Activated B cell treated with CpG ODN at 0.5 μM for 24 hours (primary cell): ENCODE results near the gene FCF1. TPM values are rescaled to one million over a fixed set of nuclear protein-coding genes. Genes with fewer than 3 reads are reported as not detected.

Source experiments
- ATAC-seq: fragments of 200-7000 bp; cut with Tn5 transposase; one replicate; pipeline ENCODE4 v1.10.0; 2021; ENCODE audit warnings: low read depth, mild to moderate bottlenecking, moderate library complexity
- CTCF ChIA-PET: fragments of 350-600 bp; sonication (Branson Sonifier 250); formaldehyde crosslinking; loops from one replicate; lab custom pipeline; 2021; ENCODE audit warnings: antibody characterized with exemption; lab: Charles Lee
- POLR2A ChIA-PET: fragments of 350-600 bp; sonication (Branson Sonifier 250); formaldehyde crosslinking; loops from one replicate; lab custom pipeline; 2021; ENCODE audit warnings: antibody characterized with exemption; lab: Charles Lee
- DNase-seq: peaks from one replicate; pipeline ENCODE4 v3.0.0; 2022
- H3K27ac Mint-ChIP-seq: one replicate; pipeline ENCODE4 v1.8.0; 2020; ENCODE audit warnings: mixed read lengths
- H3K27me3 Mint-ChIP-seq: one replicate; pipeline ENCODE4 v1.8.0; 2021; ENCODE audit warnings: mixed read lengths
- H3K36me3 Mint-ChIP-seq: one replicate; pipeline ENCODE4 v1.8.0; 2021; ENCODE audit warnings: low read depth, mixed read lengths
- H3K4me1 Mint-ChIP-seq: one replicate; pipeline ENCODE4 v1.8.0; 2021; ENCODE audit warnings: mixed read lengths
- H3K4me3 Mint-ChIP-seq: one replicate; pipeline ENCODE4 v1.8.0; 2020; ENCODE audit warnings: mild to moderate bottlenecking, mixed read lengths
- H3K9me3 Mint-ChIP-seq: one replicate; pipeline ENCODE4 v1.8.0; 2020; ENCODE audit warnings: mixed read lengths
- intact Hi-C: fragments of 100-400 bp; cut with micrococcal nuclease; formaldehyde crosslinking; loops from one replicate; pipeline ENCODE4 v1.15.1; 2024
- total RNA-seq: library from RNA; stranded (reverse); gene quantifications from 2 replicates; pipeline ENCODE4 v1.2.3, GENCODE V29; 2022
- TF ChIP-seq, protein P1 (sequence below): fragments of 200-600 bp; IDR thresholded peaks from one replicate; pipeline ENCODE4 v1.8.0; 2022; ENCODE audit warnings: antibody characterized with exemption, mild to moderate bottlenecking

The FCF1 gene, protein sequence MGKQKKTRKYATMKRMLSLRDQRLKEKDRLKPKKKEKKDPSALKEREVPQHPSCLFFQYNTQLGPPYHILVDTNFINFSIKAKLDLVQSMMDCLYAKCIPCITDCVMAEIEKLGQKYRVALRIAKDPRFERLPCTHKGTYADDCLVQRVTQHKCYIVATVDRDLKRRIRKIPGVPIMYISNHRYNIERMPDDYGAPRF
- total RNA-seq = 49.4 and 49.5 TPM in 2 replicates

DNA sequence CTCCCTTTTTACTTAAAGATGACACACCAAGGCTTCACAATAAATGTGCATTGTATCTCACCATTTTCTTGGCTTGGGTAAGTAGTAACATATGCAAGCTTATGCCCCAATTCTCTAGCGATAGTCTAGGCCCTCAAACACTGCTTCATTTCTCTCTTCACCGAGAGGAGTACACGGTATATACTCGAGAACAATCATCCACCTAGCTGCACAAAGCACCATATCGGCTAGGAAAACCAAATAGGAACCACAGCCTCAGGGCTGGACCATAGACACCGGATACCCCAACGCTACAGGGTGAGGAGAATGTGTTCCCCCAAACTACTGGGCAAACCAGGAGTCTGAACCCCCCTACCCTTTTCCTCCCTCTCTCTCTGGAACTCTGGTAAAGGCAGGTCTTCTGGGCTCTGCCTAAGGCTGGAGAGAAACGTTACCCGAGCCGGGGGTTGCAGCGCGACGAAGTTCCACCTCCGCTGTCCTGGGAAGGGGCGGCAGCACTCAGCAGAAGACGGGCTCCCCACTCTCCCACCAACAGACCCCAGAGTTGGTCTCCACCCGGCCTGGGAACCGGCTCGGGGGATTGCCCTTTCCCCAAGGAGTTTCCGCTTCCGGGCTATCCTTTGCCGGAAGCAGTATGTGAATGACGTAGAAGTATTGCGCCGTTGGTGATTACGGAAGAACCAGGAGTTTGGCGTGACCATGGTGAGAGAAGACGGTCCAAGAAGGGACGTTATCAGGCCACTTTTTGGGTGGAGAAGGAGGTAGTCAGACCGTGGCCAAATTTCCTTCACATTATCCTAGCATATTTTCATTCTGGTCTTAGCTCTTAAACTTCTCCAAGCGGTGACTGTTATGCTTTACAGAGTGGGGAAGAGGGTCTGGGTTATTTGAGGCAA is at the start of gene FCF1, which contains the start of gene AREL1:
Gene FCF1 (plus strand): TSS at position 646 of the 896 bp plus-strand sequence. CDS start 54 bp downstream, at position 700.
Gene AREL1 (minus strand): TSS at position 582 of the 896 bp plus-strand sequence. CDS start 27,465 bp downstream, outside the sequence.
- Mint-ChIP-seq H3K4me1 (peaks cover 49% of the 10 kb centered on the region), H3K27me3 (no peaks in the 10 kb centered on the region), H3K4me3 (peak within 1 kb of the TSS; percentile 95), H3K27ac (peak within 1 kb of the TSS; percentile 92), H3K36me3 (peaks cover 38% of the 10 kb centered on the region), H3K9me3 (no peaks in the 10 kb centered on the region)
- ChIA-PET POLR2A (interaction anchor here (1.6 kb wide), 2 partner anchors 50 to 100 kb away, joined by 5 to 9 read pairs; partner anchors contain the start of genes LTBP2 and YLPM1), CTCF (interaction anchor here (0.8 kb wide), 1 partner anchor 50 kb away, joined by 4 read pairs; the partner anchor contains the start of gene YLPM1)
- TF ChIP-seq, protein P1, sequence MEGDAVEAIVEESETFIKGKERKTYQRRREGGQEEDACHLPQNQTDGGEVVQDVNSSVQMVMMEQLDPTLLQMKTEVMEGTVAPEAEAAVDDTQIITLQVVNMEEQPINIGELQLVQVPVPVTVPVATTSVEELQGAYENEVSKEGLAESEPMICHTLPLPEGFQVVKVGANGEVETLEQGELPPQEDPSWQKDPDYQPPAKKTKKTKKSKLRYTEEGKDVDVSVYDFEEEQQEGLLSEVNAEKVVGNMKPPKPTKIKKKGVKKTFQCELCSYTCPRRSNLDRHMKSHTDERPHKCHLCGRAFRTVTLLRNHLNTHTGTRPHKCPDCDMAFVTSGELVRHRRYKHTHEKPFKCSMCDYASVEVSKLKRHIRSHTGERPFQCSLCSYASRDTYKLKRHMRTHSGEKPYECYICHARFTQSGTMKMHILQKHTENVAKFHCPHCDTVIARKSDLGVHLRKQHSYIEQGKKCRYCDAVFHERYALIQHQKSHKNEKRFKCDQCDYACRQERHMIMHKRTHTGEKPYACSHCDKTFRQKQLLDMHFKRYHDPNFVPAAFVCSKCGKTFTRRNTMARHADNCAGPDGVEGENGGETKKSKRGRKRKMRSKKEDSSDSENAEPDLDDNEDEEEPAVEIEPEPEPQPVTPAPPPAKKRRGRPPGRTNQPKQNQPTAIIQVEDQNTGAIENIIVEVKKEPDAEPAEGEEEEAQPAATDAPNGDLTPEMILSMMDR = no peak
- intact Hi-C loops = loop anchor here (1.0 to 10.0 kb wide), 8 partner anchors 28 to 1576 kb away; partner anchors contain the start of genes ACYP1, EIF2B2, ERG28 and PSEN1
- peak; percentile 90 for ATAC-seq
- DNase-seq = peak; percentile 69

DNA sequence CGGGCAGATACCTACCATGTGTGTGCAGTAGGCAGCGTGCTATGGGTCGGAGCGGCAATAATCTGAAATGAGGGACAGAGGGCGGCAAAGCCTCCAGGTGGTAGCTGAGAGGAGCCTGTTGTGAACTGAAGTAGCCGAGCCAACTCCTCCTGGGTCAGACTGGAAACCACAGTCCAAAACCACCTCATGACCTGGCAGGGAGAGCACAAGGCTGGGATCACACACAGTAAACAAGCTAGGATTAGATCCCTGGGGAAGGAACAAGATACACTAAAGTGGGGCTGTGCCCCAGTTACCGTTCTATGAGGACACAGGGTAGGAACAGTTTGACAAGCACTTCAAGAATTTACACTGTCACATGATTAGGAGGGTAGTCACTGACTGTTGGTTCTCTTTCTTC is 49.1 kb upstream of the FCF1 start:
- no peaks in the 10 kb centered on the region for H3K4me1 Mint-ChIP-seq
- ChIA-PET POLR2A (no interaction called here), CTCF (interaction anchor here (0.6 to 1.3 kb wide), 2 partner anchors 55 to 294 kb away, joined by 3 to 4 read pairs; no protein-coding TSS in a partner anchor)
- H3K4me3 Mint-ChIP-seq = no peak overlapping the region
- H3K36me3 Mint-ChIP-seq = peaks cover 87% of the 10 kb centered on the region
- TF ChIP-seq, protein P1 = no peak
- intact Hi-C loops = no loop called here
- H3K27ac Mint-ChIP-seq = no peak overlapping the region
- no peak for DNase-seq
- H3K9me3 Mint-ChIP-seq = no peaks in the 10 kb centered on the region
- no peak for ATAC-seq
- no peaks in the 10 kb centered on the region for H3K27me3 Mint-ChIP-seq

DNA sequence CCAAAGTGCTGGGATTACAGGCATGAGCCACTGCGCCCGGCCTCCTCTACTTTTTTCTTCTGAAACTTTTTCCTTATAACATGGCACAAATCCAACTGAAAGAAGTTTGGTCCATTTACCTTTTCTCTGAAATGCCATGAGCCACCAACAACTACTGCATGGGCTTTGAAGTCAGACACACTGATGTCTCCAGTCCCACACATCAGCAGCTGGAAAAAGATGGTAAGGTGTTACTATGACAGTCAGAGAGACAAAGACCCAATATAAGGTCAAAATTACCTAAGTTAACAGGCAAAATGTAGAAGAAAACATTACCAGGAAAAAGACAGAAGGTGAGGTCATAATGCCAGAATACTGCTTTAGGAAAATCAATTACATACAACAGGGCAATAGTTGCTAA is 48.2 kb upstream of the FCF1 start:
- H3K27me3 Mint-ChIP-seq = no peaks in the 10 kb centered on the region
- no peak overlapping the region for H3K4me3 Mint-ChIP-seq
- ATAC-seq (no peak), DNase-seq (no peak)
- CTCF ChIA-PET = interaction anchor here (0.9 kb wide), 1 partner anchor 56 kb away, joined by 4 read pairs; no protein-coding TSS in a partner anchor
- H3K36me3 Mint-ChIP-seq = peaks cover 92% of the 10 kb centered on the region
- POLR2A ChIA-PET = interaction anchor here (0.9 kb wide), 1 partner anchor 46 kb away, joined by 6 read pairs; no protein-coding TSS in a partner anchor
- no peak overlapping the region for H3K27ac Mint-ChIP-seq
- TF ChIP-seq, protein P1 = no peak
- intact Hi-C loops = no loop called here
- H3K4me1 Mint-ChIP-seq = no peaks in the 10 kb centered on the region
- no peaks in the 10 kb centered on the region for H3K9me3 Mint-ChIP-seq

DNA sequence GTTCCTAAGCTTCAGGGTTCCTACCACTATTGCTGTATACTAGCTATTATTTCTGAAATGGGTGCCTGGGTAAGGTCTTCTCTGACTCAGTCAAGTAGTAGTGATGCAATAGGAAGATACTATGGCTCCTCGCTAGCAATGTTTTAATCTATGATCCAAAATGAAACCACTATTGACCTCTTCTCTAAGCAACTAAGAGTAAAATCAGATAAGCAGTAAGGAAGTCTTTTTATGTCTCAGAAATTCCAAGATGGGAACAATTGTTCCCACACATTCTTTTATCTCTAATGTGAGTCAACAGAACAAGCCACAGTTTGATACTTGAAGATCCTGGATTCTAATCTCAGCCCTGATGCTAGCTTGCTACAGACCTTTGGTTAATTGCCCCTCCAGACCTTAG is 45.2 kb upstream of the FCF1 start:
- Mint-ChIP-seq H3K27ac (no peak overlapping the region), H3K36me3 (peaks cover 89% of the 10 kb centered on the region), H3K4me3 (no peak overlapping the region), H3K4me1 (no peaks in the 10 kb centered on the region), H3K9me3 (no peaks in the 10 kb centered on the region), H3K27me3 (no peaks in the 10 kb centered on the region)
- intact Hi-C loops = no loop called here
- DNase-seq (no peak), ATAC-seq (no peak)
- TF ChIP-seq, protein P1 = no peak
- ChIA-PET POLR2A (no interaction called here), CTCF (no interaction called here)
